ENCODE data around the gene PILRA.
"Not testable (repeated sequence)": the region's sequence is repeated elsewhere in the genome, so short reads cannot be mapped to it uniquely, and the experiment has no call there.

PILRA gene

GRCh38 chr7:100366411-100367250 lies 6.7 kb upstream of the PILRA start:
- H3K9me3 Mint-ChIP-seq: no peaks in the 10 kb centered on the region
- peaks cover 51% of the 10 kb centered on the region for H3K4me1 Mint-ChIP-seq (ENCODE audit: low read depth)
- peak; percentile 59 for DNase-seq
- peak overlapping the region; percentile 18 for H3K4me3 Mint-ChIP-seq
- no peaks in the 10 kb centered on the region for H3K27me3 Mint-ChIP-seq
- H3K27ac Mint-ChIP-seq: peak overlapping the region; percentile 98
- peaks cover 67% of the 10 kb centered on the region for H3K36me3 Mint-ChIP-seq (ENCODE audit: low read depth)

- Mint-ChIP-seq H3K9me3 (no peaks in the 10 kb centered on the region), H3K4me1 (ENCODE audit: low read depth) (peaks cover 54% of the 10 kb centered on the region), H3K4me3 (no peak overlapping the region), H3K27ac (no peak overlapping the region), H3K27me3 (no peaks in the 10 kb centered on the region), H3K36me3 (ENCODE audit: low read depth) (peaks cover 61% of the 10 kb centered on the region)
- no peak for DNase-seq
Observed at GRCh38 chr7:100367251-100367620, 6.1 kb upstream of the PILRA start.

- H3K27ac Mint-ChIP-seq: peak overlapping the region; percentile 83
Observed at GRCh38 chr7:100367676-100368613, 5.3 kb upstream of the PILRA start.

GRCh38 chr7:100369105-100369504 lies 4.2 kb upstream of the PILRA start:
- peaks cover 54% of the 10 kb centered on the region for H3K4me1 Mint-ChIP-seq (ENCODE audit: low read depth)

More at GRCh38 chr7:100367676-100368613, 5.3 kb upstream of the PILRA start:
- Mint-ChIP-seq H3K4me3 (no peak overlapping the region), H3K27me3 (no peaks in the 10 kb centered on the region), H3K4me1 (ENCODE audit: low read depth) (peaks cover 60% of the 10 kb centered on the region), H3K36me3 (ENCODE audit: low read depth) (peaks cover 54% of the 10 kb centered on the region), H3K9me3 (no peaks in the 10 kb centered on the region)
- no peak for DNase-seq

GRCh38 chr7:100370303-100370702 lies 3.0 kb upstream of the PILRA start:
- Mint-ChIP-seq H3K4me1 (ENCODE audit: low read depth) (peaks cover 50% of the 10 kb centered on the region), H3K4me3 (no peak overlapping the region), H3K27me3 (no peaks in the 10 kb centered on the region), H3K36me3 (ENCODE audit: low read depth) (peaks cover 35% of the 10 kb centered on the region), H3K27ac (peak overlapping the region; percentile 11), H3K9me3 (no peaks in the 10 kb centered on the region)
- no peak for DNase-seq

More at GRCh38 chr7:100369105-100369504, 4.2 kb upstream of the PILRA start:
- DNase-seq: no peak
- Mint-ChIP-seq H3K27ac (peak overlapping the region; percentile 69), H3K4me3 (no peak overlapping the region), H3K36me3 (ENCODE audit: low read depth) (peaks cover 43% of the 10 kb centered on the region), H3K27me3 (no peaks in the 10 kb centered on the region), H3K9me3 (no peaks in the 10 kb centered on the region)

GRCh38 chr7:100370746-100371145 lies 2.5 kb upstream of the PILRA start:
- Mint-ChIP-seq H3K27me3 (no peaks in the 10 kb centered on the region), H3K27ac (peak overlapping the region; percentile 51), H3K4me3 (no peak overlapping the region), H3K36me3 (ENCODE audit: low read depth) (peaks cover 31% of the 10 kb centered on the region), H3K4me1 (ENCODE audit: low read depth) (peaks cover 45% of the 10 kb centered on the region), H3K9me3 (no peaks in the 10 kb centered on the region)
- no peak for DNase-seq

- peaks cover 36% of the 10 kb centered on the region for H3K4me1 Mint-ChIP-seq (ENCODE audit: low read depth)
- peak overlapping the region; percentile 87 for H3K27ac Mint-ChIP-seq
- peaks cover 22% of the 10 kb centered on the region for H3K36me3 Mint-ChIP-seq (ENCODE audit: low read depth)
- DNase-seq: no peak
- H3K27me3 Mint-ChIP-seq: no peaks in the 10 kb centered on the region
- no peaks in the 10 kb centered on the region for H3K9me3 Mint-ChIP-seq
- H3K4me3 Mint-ChIP-seq: no peak overlapping the region
Observed at GRCh38 chr7:100371561-100372171, 1.6 kb upstream of the PILRA start.

GRCh38 chr7:100372256-100372655 lies 1.0 kb upstream of the PILRA start:
- Mint-ChIP-seq H3K9me3 (no peaks in the 10 kb centered on the region), H3K27ac (peak overlapping the region; percentile 87), H3K27me3 (no peaks in the 10 kb centered on the region), H3K4me1 (ENCODE audit: low read depth) (peaks cover 32% of the 10 kb centered on the region), H3K36me3 (ENCODE audit: low read depth) (peaks cover 18% of the 10 kb centered on the region), H3K4me3 (no peak overlapping the region)
- peak; percentile 57 for DNase-seq

GRCh38 chr7:100372694-100373093 lies 593 bp upstream of the PILRA start:
- DNase-seq: no peak
- no peaks in the 10 kb centered on the region for H3K27me3 Mint-ChIP-seq
- no peak overlapping the region for H3K4me3 Mint-ChIP-seq
- H3K36me3 Mint-ChIP-seq (ENCODE audit: low read depth): peaks cover 13% of the 10 kb centered on the region
- no peaks in the 10 kb centered on the region for H3K9me3 Mint-ChIP-seq
- H3K27ac Mint-ChIP-seq: peak overlapping the region; percentile 87
- H3K4me1 Mint-ChIP-seq (ENCODE audit: low read depth): peaks cover 28% of the 10 kb centered on the region

- DNase-seq; H3K9me3 Mint-ChIP-seq; H3K4me3 Mint-ChIP-seq; H3K27me3 Mint-ChIP-seq; H3K36me3 Mint-ChIP-seq (ENCODE audit: low read depth): not testable (repeated sequence)
- peak overlapping the region; percentile 10 for H3K27ac Mint-ChIP-seq
- peaks cover 24% of the 10 kb centered on the region for H3K4me1 Mint-ChIP-seq (ENCODE audit: low read depth)
Observed at GRCh38 chr7:100373870-100374598, 747 bp downstream of the PILRA start.

- H3K36me3 Mint-ChIP-seq (ENCODE audit: low read depth): no peaks in the 10 kb centered on the region
- H3K27ac Mint-ChIP-seq: peak overlapping the region; percentile 10
- H3K9me3 Mint-ChIP-seq: no peaks in the 10 kb centered on the region
- no peak overlapping the region for H3K4me3 Mint-ChIP-seq
- H3K27me3 Mint-ChIP-seq: no peaks in the 10 kb centered on the region
- H3K4me1 Mint-ChIP-seq (ENCODE audit: low read depth): peaks cover 23% of the 10 kb centered on the region
- DNase-seq: no peak
Observed at GRCh38 chr7:100374601-100375000, 1.3 kb downstream of the PILRA start.

GRCh38 chr7:100376066-100376465 lies 2.8 kb downstream of the PILRA start:
- Mint-ChIP-seq H3K36me3 (ENCODE audit: low read depth) (no peaks in the 10 kb centered on the region), H3K27ac (no peak overlapping the region), H3K27me3 (no peaks in the 10 kb centered on the region), H3K9me3 (no peaks in the 10 kb centered on the region), H3K4me1 (ENCODE audit: low read depth) (peaks cover 23% of the 10 kb centered on the region), H3K4me3 (no peak overlapping the region)
- DNase-seq: no peak

- no peak overlapping the region for H3K4me3 Mint-ChIP-seq
- no peaks in the 10 kb centered on the region for H3K27me3 Mint-ChIP-seq
- H3K4me1 Mint-ChIP-seq (ENCODE audit: low read depth): peaks cover 14% of the 10 kb centered on the region
- no peaks in the 10 kb centered on the region for H3K36me3 Mint-ChIP-seq (ENCODE audit: low read depth)
- no peaks in the 10 kb centered on the region for H3K9me3 Mint-ChIP-seq
- DNase-seq: no peak
- H3K27ac Mint-ChIP-seq: no peak overlapping the region
Observed at GRCh38 chr7:100378114-100378755, 4.9 kb downstream of the PILRA start.
